ENCODE data around the gene PLCB1. TPM values are rescaled to one million over a fixed set of nuclear protein-coding genes. Genes with fewer than 3 reads are reported as not detected.

PLCB1 gene
- total RNA-seq, 1 experiment from 2014 or later, result 11.3 TPM

DNA sequence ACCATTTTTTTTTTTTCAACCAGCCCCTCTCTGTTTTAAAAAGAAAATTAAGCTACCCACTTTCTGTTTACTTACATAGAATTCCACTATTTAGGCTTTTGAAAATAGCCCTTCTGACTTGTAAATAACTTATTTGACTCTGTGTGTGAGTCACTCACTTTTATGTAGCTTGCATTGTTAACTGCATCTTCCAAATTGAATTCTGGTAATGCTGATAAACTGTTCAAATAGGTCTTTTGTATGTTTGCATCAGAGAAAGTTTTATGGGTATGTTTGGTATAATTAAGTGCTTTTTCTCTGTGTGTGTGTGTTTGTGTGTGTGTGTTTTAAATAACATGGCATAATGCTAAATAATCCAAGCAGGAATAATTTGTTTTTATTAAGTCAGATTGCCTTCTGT is 360.1 kb downstream of the PLCB1 start (continued):
- TF ChIP-seq, protein P1, sequence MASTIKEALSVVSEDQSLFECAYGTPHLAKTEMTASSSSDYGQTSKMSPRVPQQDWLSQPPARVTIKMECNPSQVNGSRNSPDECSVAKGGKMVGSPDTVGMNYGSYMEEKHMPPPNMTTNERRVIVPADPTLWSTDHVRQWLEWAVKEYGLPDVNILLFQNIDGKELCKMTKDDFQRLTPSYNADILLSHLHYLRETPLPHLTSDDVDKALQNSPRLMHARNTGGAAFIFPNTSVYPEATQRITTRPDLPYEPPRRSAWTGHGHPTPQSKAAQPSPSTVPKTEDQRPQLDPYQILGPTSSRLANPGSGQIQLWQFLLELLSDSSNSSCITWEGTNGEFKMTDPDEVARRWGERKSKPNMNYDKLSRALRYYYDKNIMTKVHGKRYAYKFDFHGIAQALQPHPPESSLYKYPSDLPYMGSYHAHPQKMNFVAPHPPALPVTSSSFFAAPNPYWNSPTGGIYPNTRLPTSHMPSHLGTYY (CRISPR knock-in tag; IDR thresholded peaks at IDR 0.05), result no peak
- TF ChIP-seq, protein P2, sequence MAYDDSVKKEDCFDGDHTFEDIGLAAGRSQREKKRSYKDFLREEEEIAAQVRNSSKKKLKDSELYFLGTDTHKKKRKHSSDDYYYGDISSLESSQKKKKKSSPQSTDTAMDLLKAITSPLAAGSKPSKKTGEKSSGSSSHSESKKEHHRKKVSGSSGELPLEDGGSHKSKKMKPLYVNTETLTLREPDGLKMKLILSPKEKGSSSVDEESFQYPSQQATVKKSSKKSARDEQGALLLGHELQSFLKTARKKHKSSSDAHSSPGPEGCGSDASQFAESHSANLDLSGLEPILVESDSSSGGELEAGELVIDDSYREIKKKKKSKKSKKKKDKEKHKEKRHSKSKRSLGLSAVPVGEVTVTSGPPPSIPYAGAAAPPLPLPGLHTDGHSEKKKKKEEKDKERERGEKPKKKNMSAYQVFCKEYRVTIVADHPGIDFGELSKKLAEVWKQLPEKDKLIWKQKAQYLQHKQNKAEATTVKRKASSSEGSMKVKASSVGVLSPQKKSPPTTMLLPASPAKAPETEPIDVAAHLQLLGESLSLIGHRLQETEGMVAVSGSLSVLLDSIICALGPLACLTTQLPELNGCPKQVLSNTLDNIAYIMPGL (CRISPR knock-in tag; IDR thresholded peaks at IDR 0.05), result no peak

DNA sequence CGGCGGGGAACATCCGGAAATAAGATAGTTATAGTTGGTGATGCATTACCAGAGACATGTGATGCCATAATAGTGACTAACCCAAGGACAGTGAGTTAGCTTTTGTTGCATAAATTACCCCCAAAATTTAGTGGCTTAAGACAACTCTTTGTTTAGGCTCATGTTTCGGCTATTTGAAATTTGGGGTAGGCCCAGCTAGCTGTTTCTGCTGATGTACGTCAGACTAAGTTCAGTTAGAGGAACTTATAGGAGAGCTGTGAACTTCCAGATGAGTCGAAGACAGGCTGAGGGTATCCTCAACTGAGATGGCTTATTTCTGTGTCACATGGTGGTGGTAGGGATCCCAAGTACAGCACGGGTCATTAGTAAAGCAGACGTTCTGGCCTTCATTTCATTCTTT is 366.5 kb downstream of the PLCB1 start:
- ChIA-PET POLR2A (no interaction called here), CTCF (no interaction called here)
- Mint-ChIP-seq H3K9me3 (no peaks in the 10 kb centered on the region), H3K27me3 (ENCODE audit: low read depth) (no peaks in the 10 kb centered on the region), H3K4me3 (no peak overlapping the region), H3K36me3 (no peaks in the 10 kb centered on the region), H3K4me1 (peaks cover 3% of the 10 kb centered on the region; the same call in 1 of the 2 replicates), H3K27ac (no peak overlapping the region)
- DNase-seq (ENCODE audit: low spot score) (no peak), ATAC-seq (no peak)
- TF ChIP-seq, protein P3, sequence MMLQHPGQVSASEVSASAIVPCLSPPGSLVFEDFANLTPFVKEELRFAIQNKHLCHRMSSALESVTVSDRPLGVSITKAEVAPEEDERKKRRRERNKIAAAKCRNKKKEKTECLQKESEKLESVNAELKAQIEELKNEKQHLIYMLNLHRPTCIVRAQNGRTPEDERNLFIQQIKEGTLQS (CRISPR knock-in tag; conservative IDR thresholded peaks at IDR 0.05), result no peak
- TF ChIP-seq ZNF121 (CRISPR knock-in tag; IDR thresholded peaks at IDR 0.05), result no peak
- TF ChIP-seq, protein P4, sequence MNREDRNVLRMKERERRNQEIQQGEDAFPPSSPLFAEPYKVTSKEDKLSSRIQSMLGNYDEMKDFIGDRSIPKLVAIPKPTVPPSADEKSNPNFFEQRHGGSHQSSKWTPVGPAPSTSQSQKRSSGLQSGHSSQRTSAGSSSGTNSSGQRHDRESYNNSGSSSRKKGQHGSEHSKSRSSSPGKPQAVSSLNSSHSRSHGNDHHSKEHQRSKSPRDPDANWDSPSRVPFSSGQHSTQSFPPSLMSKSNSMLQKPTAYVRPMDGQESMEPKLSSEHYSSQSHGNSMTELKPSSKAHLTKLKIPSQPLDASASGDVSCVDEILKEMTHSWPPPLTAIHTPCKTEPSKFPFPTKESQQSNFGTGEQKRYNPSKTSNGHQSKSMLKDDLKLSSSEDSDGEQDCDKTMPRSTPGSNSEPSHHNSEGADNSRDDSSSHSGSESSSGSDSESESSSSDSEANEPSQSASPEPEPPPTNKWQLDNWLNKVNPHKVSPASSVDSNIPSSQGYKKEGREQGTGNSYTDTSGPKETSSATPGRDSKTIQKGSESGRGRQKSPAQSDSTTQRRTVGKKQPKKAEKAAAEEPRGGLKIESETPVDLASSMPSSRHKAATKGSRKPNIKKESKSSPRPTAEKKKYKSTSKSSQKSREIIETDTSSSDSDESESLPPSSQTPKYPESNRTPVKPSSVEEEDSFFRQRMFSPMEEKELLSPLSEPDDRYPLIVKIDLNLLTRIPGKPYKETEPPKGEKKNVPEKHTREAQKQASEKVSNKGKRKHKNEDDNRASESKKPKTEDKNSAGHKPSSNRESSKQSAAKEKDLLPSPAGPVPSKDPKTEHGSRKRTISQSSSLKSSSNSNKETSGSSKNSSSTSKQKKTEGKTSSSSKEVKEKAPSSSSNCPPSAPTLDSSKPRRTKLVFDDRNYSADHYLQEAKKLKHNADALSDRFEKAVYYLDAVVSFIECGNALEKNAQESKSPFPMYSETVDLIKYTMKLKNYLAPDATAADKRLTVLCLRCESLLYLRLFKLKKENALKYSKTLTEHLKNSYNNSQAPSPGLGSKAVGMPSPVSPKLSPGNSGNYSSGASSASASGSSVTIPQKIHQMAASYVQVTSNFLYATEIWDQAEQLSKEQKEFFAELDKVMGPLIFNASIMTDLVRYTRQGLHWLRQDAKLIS (CRISPR knock-in tag; IDR thresholded peaks at IDR 0.05; ENCODE audit: borderline replicate concordance), result no peak
- TF ChIP-seq ZNF219 (CRISPR knock-in tag; IDR thresholded peaks at IDR 0.05; ENCODE audit: borderline replicate concordance), result no peak

DNA sequence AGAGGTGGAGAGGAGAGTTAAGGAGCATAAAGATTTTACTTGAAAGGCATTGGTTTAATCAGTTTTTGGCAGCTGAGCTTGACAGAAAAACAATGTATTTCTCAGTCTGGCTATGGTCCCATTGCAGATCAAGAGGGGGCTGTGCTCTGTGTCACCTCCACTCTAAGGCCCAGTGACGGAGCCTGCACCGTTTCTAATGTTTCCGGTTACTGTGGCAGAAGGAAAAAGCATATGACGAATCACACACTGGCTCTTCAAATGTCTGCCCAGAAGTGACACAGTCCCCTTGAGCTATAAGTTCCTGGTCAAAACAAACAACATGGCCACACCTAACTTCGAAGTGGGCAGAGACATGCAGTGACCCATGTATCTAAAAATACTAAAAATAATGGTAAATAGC is 372.0 kb downstream of the PLCB1 start:
- Mint-ChIP-seq H3K9me3 (no peaks in the 10 kb centered on the region), H3K27ac (no peak overlapping the region), H3K4me1 (peaks cover 13% of the 10 kb centered on the region), H3K4me3 (no peak overlapping the region), H3K27me3 (ENCODE audit: low read depth) (no peaks in the 10 kb centered on the region), H3K36me3 (no peaks in the 10 kb centered on the region)
- no peak for DNase-seq (ENCODE audit: low spot score)
- ATAC-seq, result no peak
- ChIA-PET POLR2A (no interaction called here), CTCF (no interaction called here)
- no peak for TF ChIP-seq ZNF232 (CRISPR knock-in tag; IDR thresholded peaks at IDR 0.05)
- no peak for TF ChIP-seq HMGA2 (CRISPR knock-in tag; IDR thresholded peaks at IDR 0.05)
- TF ChIP-seq ESRRA (CRISPR knock-in tag; IDR thresholded peaks at IDR 0.05; ENCODE audit: borderline replicate concordance), result no peak
- TF ChIP-seq ZNF396 (CRISPR knock-in tag; IDR thresholded peaks at IDR 0.05; ENCODE audit: borderline replicate concordance), result no peak

DNA sequence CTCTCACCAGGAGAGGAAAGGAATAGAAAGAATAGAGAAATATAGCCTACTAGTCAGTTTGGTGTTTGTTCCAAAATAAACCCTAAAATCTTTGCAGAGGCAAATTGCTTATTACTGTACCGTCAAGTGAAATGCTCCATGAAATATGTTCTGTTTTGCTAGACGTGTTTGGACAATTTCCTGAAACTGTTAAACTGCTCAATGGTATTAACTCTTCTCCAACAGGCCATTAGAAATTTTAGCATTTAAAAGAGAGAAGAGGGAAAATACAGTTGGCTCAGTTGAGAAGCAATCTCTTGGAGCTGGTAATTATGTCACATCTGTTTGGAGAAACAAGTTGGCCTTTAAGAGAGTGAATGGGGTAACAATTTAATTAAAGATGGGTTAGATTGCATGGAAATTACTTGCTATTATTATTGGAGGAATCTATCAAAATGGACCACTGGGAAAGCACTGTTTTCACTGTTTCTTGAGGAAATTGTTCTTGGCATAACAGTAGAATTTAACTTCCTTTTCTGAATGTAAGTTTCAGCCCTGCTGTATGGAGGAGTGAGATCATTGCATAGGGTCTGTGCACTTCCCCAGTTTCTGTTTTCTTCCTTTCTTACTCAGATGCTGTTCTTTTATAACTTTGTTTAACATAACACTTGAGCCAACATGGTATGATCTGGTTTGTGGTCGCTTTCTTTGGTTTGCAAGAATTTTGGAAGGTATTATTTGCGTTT is 373.6 kb downstream of the PLCB1 start:
- POLR2A ChIA-PET, result no interaction called here
- H3K27ac Mint-ChIP-seq, result peak overlapping the region; percentile 3; the same call in 1 of the 2 replicates
- TF ChIP-seq, protein P5, sequence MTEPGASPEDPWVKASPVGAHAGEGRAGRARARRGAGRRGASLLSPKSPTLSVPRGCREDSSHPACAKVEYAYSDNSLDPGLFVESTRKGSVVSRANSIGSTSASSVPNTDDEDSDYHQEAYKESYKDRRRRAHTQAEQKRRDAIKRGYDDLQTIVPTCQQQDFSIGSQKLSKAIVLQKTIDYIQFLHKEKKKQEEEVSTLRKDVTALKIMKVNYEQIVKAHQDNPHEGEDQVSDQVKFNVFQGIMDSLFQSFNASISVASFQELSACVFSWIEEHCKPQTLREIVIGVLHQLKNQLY (CRISPR knock-in tag; IDR thresholded peaks at IDR 0.05), result no peak
- TF ChIP-seq FOXK1 (CRISPR knock-in tag; IDR thresholded peaks at IDR 0.05) (no peak), TCF7 (CRISPR knock-in tag; IDR thresholded peaks at IDR 0.05; ENCODE audit: low read depth) (no peak)
- TF ChIP-seq, protein P6, sequence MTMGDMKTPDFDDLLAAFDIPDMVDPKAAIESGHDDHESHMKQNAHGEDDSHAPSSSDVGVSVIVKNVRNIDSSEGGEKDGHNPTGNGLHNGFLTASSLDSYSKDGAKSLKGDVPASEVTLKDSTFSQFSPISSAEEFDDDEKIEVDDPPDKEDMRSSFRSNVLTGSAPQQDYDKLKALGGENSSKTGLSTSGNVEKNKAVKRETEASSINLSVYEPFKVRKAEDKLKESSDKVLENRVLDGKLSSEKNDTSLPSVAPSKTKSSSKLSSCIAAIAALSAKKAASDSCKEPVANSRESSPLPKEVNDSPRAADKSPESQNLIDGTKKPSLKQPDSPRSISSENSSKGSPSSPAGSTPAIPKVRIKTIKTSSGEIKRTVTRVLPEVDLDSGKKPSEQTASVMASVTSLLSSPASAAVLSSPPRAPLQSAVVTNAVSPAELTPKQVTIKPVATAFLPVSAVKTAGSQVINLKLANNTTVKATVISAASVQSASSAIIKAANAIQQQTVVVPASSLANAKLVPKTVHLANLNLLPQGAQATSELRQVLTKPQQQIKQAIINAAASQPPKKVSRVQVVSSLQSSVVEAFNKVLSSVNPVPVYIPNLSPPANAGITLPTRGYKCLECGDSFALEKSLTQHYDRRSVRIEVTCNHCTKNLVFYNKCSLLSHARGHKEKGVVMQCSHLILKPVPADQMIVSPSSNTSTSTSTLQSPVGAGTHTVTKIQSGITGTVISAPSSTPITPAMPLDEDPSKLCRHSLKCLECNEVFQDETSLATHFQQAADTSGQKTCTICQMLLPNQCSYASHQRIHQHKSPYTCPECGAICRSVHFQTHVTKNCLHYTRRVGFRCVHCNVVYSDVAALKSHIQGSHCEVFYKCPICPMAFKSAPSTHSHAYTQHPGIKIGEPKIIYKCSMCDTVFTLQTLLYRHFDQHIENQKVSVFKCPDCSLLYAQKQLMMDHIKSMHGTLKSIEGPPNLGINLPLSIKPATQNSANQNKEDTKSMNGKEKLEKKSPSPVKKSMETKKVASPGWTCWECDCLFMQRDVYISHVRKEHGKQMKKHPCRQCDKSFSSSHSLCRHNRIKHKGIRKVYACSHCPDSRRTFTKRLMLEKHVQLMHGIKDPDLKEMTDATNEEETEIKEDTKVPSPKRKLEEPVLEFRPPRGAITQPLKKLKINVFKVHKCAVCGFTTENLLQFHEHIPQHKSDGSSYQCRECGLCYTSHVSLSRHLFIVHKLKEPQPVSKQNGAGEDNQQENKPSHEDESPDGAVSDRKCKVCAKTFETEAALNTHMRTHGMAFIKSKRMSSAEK (CRISPR knock-in tag; IDR thresholded peaks at IDR 0.05; ENCODE audit: borderline replicate concordance), result no peak
- TF ChIP-seq, protein P7, sequence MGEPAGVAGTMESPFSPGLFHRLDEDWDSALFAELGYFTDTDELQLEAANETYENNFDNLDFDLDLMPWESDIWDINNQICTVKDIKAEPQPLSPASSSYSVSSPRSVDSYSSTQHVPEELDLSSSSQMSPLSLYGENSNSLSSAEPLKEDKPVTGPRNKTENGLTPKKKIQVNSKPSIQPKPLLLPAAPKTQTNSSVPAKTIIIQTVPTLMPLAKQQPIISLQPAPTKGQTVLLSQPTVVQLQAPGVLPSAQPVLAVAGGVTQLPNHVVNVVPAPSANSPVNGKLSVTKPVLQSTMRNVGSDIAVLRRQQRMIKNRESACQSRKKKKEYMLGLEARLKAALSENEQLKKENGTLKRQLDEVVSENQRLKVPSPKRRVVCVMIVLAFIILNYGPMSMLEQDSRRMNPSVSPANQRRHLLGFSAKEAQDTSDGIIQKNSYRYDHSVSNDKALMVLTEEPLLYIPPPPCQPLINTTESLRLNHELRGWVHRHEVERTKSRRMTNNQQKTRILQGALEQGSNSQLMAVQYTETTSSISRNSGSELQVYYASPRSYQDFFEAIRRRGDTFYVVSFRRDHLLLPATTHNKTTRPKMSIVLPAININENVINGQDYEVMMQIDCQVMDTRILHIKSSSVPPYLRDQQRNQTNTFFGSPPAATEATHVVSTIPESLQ (CRISPR knock-in tag; IDR thresholded peaks at IDR 0.05), result no peak

More for the DNA sequence above, 373.6 kb downstream of the PLCB1 start:
- ATAC-seq, result no peak
- Mint-ChIP-seq H3K4me1 (peaks cover 13% of the 10 kb centered on the region), H3K9me3 (no peaks in the 10 kb centered on the region), H3K27me3 (ENCODE audit: low read depth) (no peaks in the 10 kb centered on the region), H3K36me3 (no peaks in the 10 kb centered on the region), H3K4me3 (no peak overlapping the region)
- DNase-seq (ENCODE audit: low spot score), result no peak
- CTCF ChIA-PET, result interaction anchor here (0.6 kb wide), 1 partner anchor 11 kb away, joined by 3 read pairs; no protein-coding TSS in a partner anchor

Data from WTC11 (cell line).